K562 (cell line): ENCODE results near the gene MLLT3. TPM values are rescaled to one million over a fixed set of nuclear protein-coding genes. Genes with fewer than 3 reads are reported as not detected.

Experiments
- ATAC-seq: fragments of 200-7000 bp; cut with Tn5 transposase; 3 replicates; pipeline ENCODE4 v1.9.1; 2020; ENCODE audit warnings: moderate library complexity
- BruUV-seq: library from RNA; stranded (reverse); fragments of 400-500 nt; replicated peaks from 2 replicates; lab custom pipeline; 2021; lab: Mats Ljungman, UMichigan
- CTCF ChIA-PET: fragments of 300-600 bp; formaldehyde crosslinking; extraction: SDS; loops from one replicate; lab custom pipeline; 2021; ENCODE audit warnings: low intra/inter-chr PET ratio; lab: Yijun Ruan, JAX
- POLR2A ChIA-PET: fragments of 300-600, 350-650 bp; sonication (Branson Sonifier 250); formaldehyde crosslinking; extraction: SDS; loops from one replicate; lab custom pipeline; 2021; ENCODE audit warnings: antibody characterized with exemption, inconsistent platforms; lab: Yijun Ruan, JAX
- DNase-seq, 4 experiments: peaks; one replicate each; pipeline versions ENCODE4 v3.0.0 to v3.0.0-alpha.2; 2011 to 2018; ENCODE audit warnings: low spot score in 3 of 4, mixed read lengths in 3 of 4; ENCODE audit errors: extremely low read depth in 1 of 4
- FAIRE-seq: peaks from 2 replicates; lab custom pipeline; 2011; peaks lifted over from hg19 to GRCh38; lab: Jason Lieb, UNC
- H2AFZ ChIP-seq: 2 replicates; pipeline ENCODE4 v1.6.0; 2011; ENCODE audit warnings: low read depth, low read length, control low read depth, inconsistent platforms
- H3K27ac ChIP-seq: fragments of 200-600 bp; 3 replicates; pipeline ENCODE4 v1.8.0; 2011; ENCODE audit warnings: low read depth, mild to moderate bottlenecking, control low read depth, inconsistent platforms, low read length, moderate library complexity, mixed read lengths; ENCODE audit errors: extremely low read depth
- H3K27me3 ChIP-seq, 2 experiments: fragments of 300-600 bp in 1 of 2; 2 replicates in 1 of 2; 3 replicates in 1 of 2; pipeline versions ENCODE4 v1.6.0 to v1.8.0; 2011; ENCODE audit warnings: inconsistent platforms in 2 of 2, low read length in 2 of 2, mild to moderate bottlenecking in 1 of 2, mixed read lengths in 1 of 2, moderate library complexity in 1 of 2; ENCODE audit not compliant: control insufficient read depth in 2 of 2, insufficient read depth in 2 of 2
- H3K36me3 ChIP-seq: fragments of 300-600 bp; 3 replicates; pipeline ENCODE4 v1.8.0; 2011; ENCODE audit warnings: mild to moderate bottlenecking, low read length, inconsistent platforms; ENCODE audit not compliant: control insufficient read depth, insufficient read depth
- H3K4me1 ChIP-seq, 2 experiments: fragments of 200-600 bp in 1 of 2; replicated peaks in 1 of 2; 2 replicates in 1 of 2; 3 replicates in 1 of 2; pipeline versions ENCODE4 v1.5.1 to v1.8.0; 2011; ENCODE audit warnings: inconsistent platforms in 2 of 2, low read length in 2 of 2, mild to moderate bottlenecking in 1 of 2, mixed read lengths in 1 of 2, moderate library complexity in 1 of 2; ENCODE audit not compliant: control insufficient read depth in 2 of 2, insufficient read depth in 2 of 2
- H3K4me2 ChIP-seq: 2 replicates; pipeline ENCODE4 v1.6.1; 2011; ENCODE audit warnings: low read length, control low read depth, inconsistent platforms, mixed read lengths; ENCODE audit not compliant: insufficient read depth
- H3K4me3 ChIP-seq: fragments of 200-600 bp; sonication (generic), shearing (Covaris generic); 2 replicates; pipeline ENCODE4 v1.5.1; 2016; ENCODE audit warnings: control low read depth, inconsistent platforms
- H3K79me2 ChIP-seq: fragments of 200-600 bp; 3 replicates; pipeline ENCODE4 v1.8.0; 2011; ENCODE audit warnings: low read length, inconsistent platforms; ENCODE audit not compliant: control insufficient read depth, insufficient read depth
- H3K9ac ChIP-seq, 2 experiments: 2 replicates each; pipeline versions ENCODE4 v1.6.0 to v1.6.1; 2011; ENCODE audit warnings: low read depth in 2 of 2, low read length in 2 of 2, control low read depth in 1 of 2, inconsistent platforms in 1 of 2, mild to moderate bottlenecking in 1 of 2, mixed read lengths in 1 of 2; ENCODE audit not compliant: insufficient read depth in 1 of 2
- H3K9me1 ChIP-seq: one replicate; pipeline ENCODE4 v1.6.0; 2011; ENCODE audit warnings: inconsistent platforms, mild to moderate bottlenecking, low read length, moderate library complexity; ENCODE audit not compliant: control insufficient read depth, insufficient read depth
- H3K9me3 ChIP-seq: replicated peaks from 2 replicates; pipeline ENCODE4 v1.5.1; 2011; ENCODE audit warnings: low read depth, low read length, inconsistent platforms; ENCODE audit not compliant: control insufficient read depth, insufficient read depth
- H4K20me1 ChIP-seq: replicated peaks from 2 replicates; pipeline ENCODE4 v1.6.1; 2011; ENCODE audit warnings: low read length, inconsistent platforms, mixed read lengths; ENCODE audit not compliant: control insufficient read depth, insufficient read depth
- E2F4 ChIP-seq: sonication (generic); formaldehyde crosslinking; IDR thresholded peaks from 2 replicates; pipeline ENCODE4 v1.8.0; 2022; ENCODE audit warnings: mild to moderate bottlenecking, low read depth, missing genetic modification reagents
- MXD1 ChIP-seq: fragments of 250-450 bp; sonication (Bioruptor Pico); IDR thresholded peaks from 2 replicates; pipeline ENCODE4 v1.8.0; 2021; ENCODE audit warnings: borderline replicate concordance, mild to moderate bottlenecking, moderate library complexity; ENCODE audit not compliant: poor library complexity, severe bottlenecking
- ZFP91 ChIP-seq: sonication (generic); formaldehyde crosslinking; IDR thresholded peaks from 2 replicates; pipeline ENCODE4 v1.8.0; 2022; ENCODE audit warnings: mild to moderate bottlenecking, missing genetic modification reagents
- WGBS: fragments of 100-300 bp; shearing (Covaris generic); methylation state at CpG from one replicate; pipeline ENCODE4 v1.1.6; 2016; ENCODE audit warnings: low coverage, mixed read lengths; ENCODE audit not compliant: insufficient coverage; ENCODE audit errors: missing lambda C conversion rate; 5-methylcytosine and 5-hydroxymethylcytosine counted together
- in situ Hi-C: fragments of 300-500 bp; cut with MboI; formaldehyde crosslinking; loops from 4 replicates; pipeline ENCODE4 v1.15.0; 2018; ENCODE audit warnings: inconsistent platforms, mixed read lengths
- intact Hi-C: fragments of 100-400 bp; cut with micrococcal nuclease; formaldehyde crosslinking; loops from 2 replicates; pipeline ENCODE4 v1.14.2; 2022
- polyA plus RNA-seq, 8 experiments: library from polyadenylated mRNA; depleted of rRNA in 4 of 8; stranded (reverse) in 5 of 8; unstranded in 3 of 8; fragments of >200 nt; fragmentation: Nextera tagmentation in 2 of 8; fragmentation: Illumina TruSeq in 1 of 8; extraction: Ambion mirVana in 2 of 8; extraction: Trizol in 1 of 8; gene quantifications; 2 replicates each; pipeline versions ENCODE4 v1.2.1 to v1.2.3, GENCODE V29; 2011 to 2014; ENCODE audit warnings: inconsistent platforms in 1 of 8, missing spikeins in 1 of 8
- total RNA-seq, 7 experiments: library from RNA; depleted of rRNA in 6 of 7; stranded (reverse); fragments of >200 nt in 6 of 7; fragmentation: Illumina TruSeq in 2 of 7; extraction: Trizol in 2 of 7; gene quantifications; 2 replicates each; pipeline versions ENCODE4 v1.2.1 to v1.2.3, GENCODE V29; 2011 to 2021; ENCODE audit warnings: low replicate concordance in 1 of 7

Gene MLLT3
- total and polyA plus RNA-seq, 9 of the 15 experiments (the other 6 are each of a cell fraction or from before 2014, with no cell fraction given) = 0.07 to 0.42 (median 0.22) TPM; not detected in 4

GRCh38 chr9:20606652-20607051 is 15.6 kb downstream of the MLLT3 start:
- H3K4me2 ChIP-seq = no peak overlapping the region
- ChIA-PET POLR2A (no interaction called here), CTCF (no interaction called here)
- H3K36me3 ChIP-seq = no peaks in the 10 kb centered on the region
- no peak overlapping the region for H3K27ac ChIP-seq
- no peaks in the 10 kb centered on the region for H3K27me3 ChIP-seq
- no peaks in the 10 kb centered on the region for H4K20me1 ChIP-seq
- no TSS peak for BruUV-seq
- in situ Hi-C loops = no loop called here
- H3K79me2 ChIP-seq = no peaks in the 10 kb centered on the region
- H2AFZ ChIP-seq = no peak overlapping the region
- WGBS = 0% methylated on average over 2 of the region's 2 CpGs
- DNase-seq (no peak), ATAC-seq (no peak), FAIRE-seq (no peak)
- no peak overlapping the region for H3K9ac ChIP-seq
- H3K4me1 ChIP-seq = no peaks in the 10 kb centered on the region
- intact Hi-C loops = no loop called here
- H3K9me3 ChIP-seq = no peaks in the 10 kb centered on the region
- TF ChIP-seq ZFP91 (CRISPR knock-in tag) = no peak
- no peak for TF ChIP-seq MXD1 (CRISPR knock-in tag)
- TF ChIP-seq E2F4 (CRISPR knock-in tag) = no peak
- TF ChIP-seq, all 486 proteins: peak for 0
- no peaks in the 10 kb centered on the region for H3K9me1 ChIP-seq
- H3K4me3 ChIP-seq = no peak overlapping the region
